GM06990 (cell line): ENCODE measurements around the gene IGFBP4.

ENCODE experiments used
- DNase-seq: peaks from one replicate; pipeline ENCODE4 v3.0.0-alpha.2; 2011; ENCODE audit not compliant: insufficient read length; ENCODE audit errors: extremely low read depth
- H3K27me3 ChIP-seq: replicated peaks from 2 replicates; pipeline ENCODE4 v1.6.0; 2011; ENCODE audit warnings: low read length; ENCODE audit not compliant: control insufficient read depth, insufficient read depth
- H3K36me3 ChIP-seq: 2 replicates; pipeline ENCODE4 v1.5.1; 2011; ENCODE audit warnings: low read length; ENCODE audit not compliant: control insufficient read depth, insufficient read depth
- H3K4me3 ChIP-seq: replicated peaks from 2 replicates; pipeline ENCODE4 v1.5.1; 2011; ENCODE audit warnings: low read depth, mild to moderate bottlenecking, control low read depth, low read length
- CTCF ChIP-seq: IDR thresholded peaks from 2 replicates; pipeline ENCODE4 v1.5.1; 2011; ENCODE audit warnings: low read length, control low read depth, mild to moderate bottlenecking, inconsistent platforms; ENCODE audit not compliant: insufficient read depth, poor library complexity, severe bottlenecking

Gene IGFBP4

GRCh38 chr17:40496634-40497420 is 53.6 kb downstream of the IGFBP4 start:
- TF ChIP-seq CTCF, result no peak

GRCh38 chr17:40497695-40498094 is 54.4 kb downstream of the IGFBP4 start:
- no peak for DNase-seq
- Histone ChIP-seq H3K36me3 (no peaks in the 10 kb centered on the region), H3K27me3 (peaks cover 6% of the 10 kb centered on the region), H3K4me3 (no peak overlapping the region)
- TF ChIP-seq CTCF, result no peak

More at GRCh38 chr17:40496634-40497420, 53.6 kb downstream of the IGFBP4 start:
- H3K4me3 ChIP-seq, result no peak overlapping the region
- H3K27me3 ChIP-seq, result peaks cover 6% of the 10 kb centered on the region
- no peak for DNase-seq
- H3K36me3 ChIP-seq, result no peaks in the 10 kb centered on the region

- H3K36me3 ChIP-seq, result no peaks in the 10 kb centered on the region
- TF ChIP-seq CTCF, result no peak
- no peak overlapping the region for H3K4me3 ChIP-seq
- no peak for DNase-seq
- peaks cover 6% of the 10 kb centered on the region for H3K27me3 ChIP-seq
Measured at GRCh38 chr17:40498281-40499084, 55.2 kb downstream of the IGFBP4 start.

GRCh38 chr17:40499551-40500189 is 56.4 kb downstream of the IGFBP4 start:
- Histone ChIP-seq H3K27me3 (peaks cover 6% of the 10 kb centered on the region), H3K4me3 (no peak overlapping the region), H3K36me3 (no peaks in the 10 kb centered on the region)
- TF ChIP-seq CTCF, result no peak
- no peak for DNase-seq

GRCh38 chr17:40500190-40500589 is 56.9 kb downstream of the IGFBP4 start:
- Histone ChIP-seq H3K36me3 (no peaks in the 10 kb centered on the region), H3K4me3 (no peak overlapping the region), H3K27me3 (peaks cover 6% of the 10 kb centered on the region)
- no peak for DNase-seq
- TF ChIP-seq CTCF, result no peak
